ENCODE results near the gene VSTM2B. TPM values are rescaled to one million over a fixed set of nuclear protein-coding genes. Genes with fewer than 3 reads are reported as not detected.

VSTM2B gene
- total RNA-seq, 4 donors from 2014 or later: not detected

GRCh38 chr19:29566496-29567054 lies 40.8 kb downstream of the VSTM2B start:
- ATAC-seq (ENCODE audit: low FRiP score): no peak
- TF ChIP-seq, protein P1, sequence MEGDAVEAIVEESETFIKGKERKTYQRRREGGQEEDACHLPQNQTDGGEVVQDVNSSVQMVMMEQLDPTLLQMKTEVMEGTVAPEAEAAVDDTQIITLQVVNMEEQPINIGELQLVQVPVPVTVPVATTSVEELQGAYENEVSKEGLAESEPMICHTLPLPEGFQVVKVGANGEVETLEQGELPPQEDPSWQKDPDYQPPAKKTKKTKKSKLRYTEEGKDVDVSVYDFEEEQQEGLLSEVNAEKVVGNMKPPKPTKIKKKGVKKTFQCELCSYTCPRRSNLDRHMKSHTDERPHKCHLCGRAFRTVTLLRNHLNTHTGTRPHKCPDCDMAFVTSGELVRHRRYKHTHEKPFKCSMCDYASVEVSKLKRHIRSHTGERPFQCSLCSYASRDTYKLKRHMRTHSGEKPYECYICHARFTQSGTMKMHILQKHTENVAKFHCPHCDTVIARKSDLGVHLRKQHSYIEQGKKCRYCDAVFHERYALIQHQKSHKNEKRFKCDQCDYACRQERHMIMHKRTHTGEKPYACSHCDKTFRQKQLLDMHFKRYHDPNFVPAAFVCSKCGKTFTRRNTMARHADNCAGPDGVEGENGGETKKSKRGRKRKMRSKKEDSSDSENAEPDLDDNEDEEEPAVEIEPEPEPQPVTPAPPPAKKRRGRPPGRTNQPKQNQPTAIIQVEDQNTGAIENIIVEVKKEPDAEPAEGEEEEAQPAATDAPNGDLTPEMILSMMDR (IDR thresholded peaks at IDR 0.05): no peak
- no peak for DNase-seq (ENCODE audit: low spot score)

- TF ChIP-seq, protein P1 (IDR thresholded peaks at IDR 0.05): no peak
- ATAC-seq (ENCODE audit: low FRiP score) (no peak), DNase-seq (ENCODE audit: low spot score) (no peak)
Observed at GRCh38 chr19:29567366-29567915, 41.6 kb downstream of the VSTM2B start.

DNA sequence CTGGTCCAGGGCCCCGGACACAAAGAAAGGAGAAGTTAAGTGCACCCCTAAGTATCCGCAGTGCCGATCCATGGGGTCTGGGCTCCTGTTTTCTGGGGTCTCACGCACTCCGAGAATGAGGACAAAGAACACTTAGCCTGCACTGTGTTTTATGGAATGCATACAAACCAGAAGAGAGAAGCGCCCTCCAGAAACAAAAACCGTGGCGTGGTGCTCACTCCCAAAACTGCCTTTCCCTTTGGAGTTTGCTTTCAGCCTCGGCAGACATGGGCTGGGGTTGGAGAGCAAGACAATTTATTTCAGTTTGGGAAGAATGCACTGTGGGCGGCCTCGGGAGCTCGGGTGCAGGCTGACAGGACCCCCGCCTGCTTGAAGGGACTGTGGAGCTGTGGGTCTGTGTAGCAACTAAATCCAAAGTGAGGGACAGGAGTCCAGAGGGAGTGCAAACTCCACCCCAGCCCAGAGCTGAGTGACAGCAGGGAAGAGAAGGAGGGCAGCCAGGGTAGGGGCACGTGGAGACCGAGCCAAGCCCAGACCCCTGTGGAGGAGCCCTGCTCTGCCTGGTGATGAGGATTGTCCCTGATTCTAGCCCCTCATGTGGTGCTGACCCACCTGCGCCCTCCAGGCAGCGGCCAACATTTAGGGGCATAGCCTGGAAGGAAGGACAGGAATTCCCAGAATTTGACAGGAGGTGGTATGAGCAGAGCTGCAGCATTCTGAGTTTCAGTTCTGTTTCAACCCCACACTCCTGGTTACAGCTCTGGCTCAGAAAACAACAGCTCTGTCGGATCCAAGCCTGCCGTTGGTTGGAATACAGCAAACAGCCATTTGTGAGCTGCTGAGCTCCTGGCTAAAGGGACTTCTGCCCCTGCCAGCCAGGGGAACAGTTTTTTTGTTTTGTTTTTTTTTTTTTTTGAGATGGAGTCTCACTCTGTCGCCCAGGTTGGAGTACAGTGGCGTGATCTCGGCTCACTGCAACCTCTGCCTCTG lies 42.5 kb downstream of the VSTM2B start:
- TF ChIP-seq, protein P1 (IDR thresholded peaks at IDR 0.05): no peak
- ATAC-seq (ENCODE audit: low FRiP score) (no peak), DNase-seq (ENCODE audit: low spot score) (no peak)

DNA sequence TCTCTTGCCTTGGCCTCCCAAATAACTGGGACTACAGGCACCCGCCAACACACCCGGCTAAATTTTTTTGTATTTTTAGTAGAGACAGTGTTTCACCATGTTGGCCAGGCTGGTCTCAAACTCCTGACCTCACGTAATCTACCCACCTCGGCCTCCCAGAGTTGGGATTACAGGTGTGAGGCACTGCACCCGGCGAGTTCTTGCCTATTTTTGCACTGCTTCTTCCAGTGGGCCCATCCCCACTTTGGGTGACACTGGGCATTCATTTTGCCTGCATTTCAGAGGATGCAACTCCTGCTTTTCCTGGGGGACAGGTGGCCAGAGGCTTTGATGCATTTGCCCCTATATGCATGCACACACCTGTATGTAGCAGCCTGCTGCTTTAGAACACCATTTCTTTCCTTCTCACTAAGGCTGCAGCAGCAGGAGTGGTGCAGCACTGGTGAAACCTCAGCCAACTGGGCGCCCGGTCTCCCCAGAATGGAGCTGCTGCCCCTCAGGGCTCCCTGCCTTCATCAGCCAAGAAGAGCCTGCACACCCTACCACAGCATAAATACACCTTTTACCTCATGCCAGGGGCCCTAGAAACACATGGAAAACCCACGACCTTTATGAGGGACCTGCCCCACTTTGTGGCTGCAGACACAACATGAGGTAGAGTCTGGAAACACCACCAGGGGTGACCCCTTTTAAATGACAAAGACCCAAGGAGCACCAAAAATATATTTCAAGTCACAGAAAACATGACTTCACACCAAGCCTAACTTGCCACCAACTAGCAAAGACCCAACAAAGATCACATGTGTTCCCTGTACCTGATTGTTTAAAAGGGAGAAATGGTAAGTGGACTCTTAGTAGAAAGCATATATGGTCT lies 43.5 kb downstream of the VSTM2B start:
- TF ChIP-seq, protein P1 (IDR thresholded peaks at IDR 0.05): no peak
- DNase-seq (ENCODE audit: low spot score) (no peak), ATAC-seq (ENCODE audit: low FRiP score) (no peak)

DNA sequence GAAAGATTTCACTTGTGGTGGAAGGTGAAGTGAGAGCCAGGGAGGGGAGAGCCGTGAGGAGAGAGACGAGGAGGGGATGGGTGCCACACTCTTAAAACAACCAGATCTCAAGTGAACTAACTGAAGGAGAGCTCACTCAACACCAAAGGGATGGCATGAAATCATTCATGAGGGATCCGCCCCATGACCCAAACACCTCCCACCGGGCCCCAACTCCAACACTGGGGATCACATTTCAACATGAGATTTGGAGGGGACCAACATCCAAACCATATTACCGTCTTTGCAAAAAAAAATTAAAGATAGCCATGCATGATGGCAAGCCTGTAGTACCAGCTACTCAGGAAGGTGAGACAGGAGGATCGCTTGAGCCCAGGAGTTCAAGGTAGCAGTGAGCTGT lies 45.4 kb downstream of the VSTM2B start:
- ATAC-seq (ENCODE audit: low FRiP score) (no peak), DNase-seq (ENCODE audit: low spot score) (no peak)
- TF ChIP-seq, protein P1 (IDR thresholded peaks at IDR 0.05): no peak

- no peak for DNase-seq (ENCODE audit: low spot score)
- ATAC-seq (ENCODE audit: low FRiP score): no peak
- TF ChIP-seq, protein P1 (IDR thresholded peaks at IDR 0.05): no peak
Observed at GRCh38 chr19:29573486-29573885, 47.7 kb downstream of the VSTM2B start.

All from omental fat pad (tissue), 4 donors.